HG02571 (cell line): ENCODE results near the gene USP31.

ENCODE experiments used
- ATAC-seq: cut with Tn5 transposase; IDR thresholded peaks from one replicate; pipeline ENCODE4 v1.9.1; 2021; ENCODE audit warnings: mild to moderate bottlenecking, moderate library complexity; ENCODE audit not compliant: unreplicated experiment

Gene USP31

DNA sequence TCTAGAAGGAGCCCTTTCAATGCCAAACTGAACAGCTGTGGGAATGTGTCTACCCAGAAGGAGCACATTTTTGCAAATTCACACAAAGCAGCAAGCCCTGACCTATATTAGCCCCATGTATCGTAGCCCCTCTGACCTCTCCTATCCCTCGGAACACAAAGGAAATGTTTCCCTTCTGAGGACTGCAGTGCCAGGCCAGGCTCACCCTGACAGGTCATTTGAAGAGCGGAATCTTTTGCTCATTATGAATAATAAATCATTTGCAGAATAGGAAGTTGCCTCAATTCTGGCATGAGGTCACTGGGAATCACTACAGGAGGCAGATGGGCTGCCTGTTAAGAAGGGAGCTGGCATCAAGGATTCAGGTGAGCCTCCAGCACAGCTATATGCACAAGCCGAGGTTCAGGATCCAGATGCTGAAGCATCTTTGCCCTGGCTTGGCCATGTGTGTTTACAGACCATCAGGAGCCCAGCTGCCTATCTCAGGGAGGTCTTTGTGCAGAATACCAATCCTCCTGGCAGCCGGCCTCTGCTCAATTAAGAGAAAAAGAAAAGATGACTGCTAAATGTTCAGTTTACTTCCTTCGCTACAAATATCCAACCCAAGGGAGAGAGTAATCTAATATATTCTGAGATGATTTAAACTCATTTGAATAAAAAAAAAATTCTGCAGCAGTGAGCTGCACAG is 119.4 kb downstream of the USP31 start:
- ATAC-seq: no peak

DNA sequence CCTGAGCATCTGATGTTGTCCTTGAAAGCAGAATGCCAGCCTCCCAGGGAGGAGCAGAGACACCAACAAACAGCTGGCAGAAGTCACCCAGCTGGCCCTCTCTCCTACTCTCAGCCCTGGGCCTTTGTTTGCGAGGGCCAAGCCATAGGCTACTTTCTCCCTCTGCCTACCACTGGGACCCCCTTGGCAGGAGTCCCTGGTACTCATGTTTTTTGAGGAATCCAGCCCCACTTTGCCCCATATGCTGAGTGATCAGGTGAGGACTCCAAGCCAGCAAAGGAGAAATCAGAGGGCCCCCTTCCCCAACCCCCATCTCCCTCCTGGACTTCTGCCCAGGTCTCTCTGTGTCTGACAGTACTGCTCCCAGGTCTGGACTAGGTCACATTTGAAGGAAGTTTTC is 121.9 kb downstream of the USP31 start:
- ATAC-seq: no peak

DNA sequence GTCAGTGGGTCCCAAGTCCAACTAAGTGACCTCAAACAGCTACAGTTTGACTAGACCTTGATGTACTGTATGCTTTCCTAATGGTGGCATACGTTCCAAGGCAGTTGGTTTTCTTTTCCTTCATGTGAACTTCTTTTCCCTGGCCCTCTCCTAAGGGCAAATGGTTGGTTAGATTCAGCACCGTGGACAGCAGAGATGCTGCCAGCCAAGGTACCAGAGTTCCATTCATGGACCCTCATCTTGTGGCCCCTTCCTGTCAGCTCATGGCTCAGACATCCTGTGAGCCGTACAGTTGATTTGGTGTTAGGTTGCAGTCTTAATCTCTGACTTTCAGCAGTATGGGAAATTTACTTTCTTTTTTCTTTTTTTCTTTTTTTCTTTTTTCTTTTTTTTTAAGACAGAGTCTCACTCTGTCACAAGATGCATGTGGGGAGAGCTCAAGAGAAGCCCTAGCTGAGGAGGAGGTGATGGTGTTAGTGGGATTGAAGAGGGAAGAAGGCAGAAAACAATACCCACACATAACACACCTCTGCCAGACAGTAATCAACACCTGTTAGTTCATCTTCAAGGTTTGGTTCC is 122.4 kb downstream of the USP31 start:
- ATAC-seq: no peak

DNA sequence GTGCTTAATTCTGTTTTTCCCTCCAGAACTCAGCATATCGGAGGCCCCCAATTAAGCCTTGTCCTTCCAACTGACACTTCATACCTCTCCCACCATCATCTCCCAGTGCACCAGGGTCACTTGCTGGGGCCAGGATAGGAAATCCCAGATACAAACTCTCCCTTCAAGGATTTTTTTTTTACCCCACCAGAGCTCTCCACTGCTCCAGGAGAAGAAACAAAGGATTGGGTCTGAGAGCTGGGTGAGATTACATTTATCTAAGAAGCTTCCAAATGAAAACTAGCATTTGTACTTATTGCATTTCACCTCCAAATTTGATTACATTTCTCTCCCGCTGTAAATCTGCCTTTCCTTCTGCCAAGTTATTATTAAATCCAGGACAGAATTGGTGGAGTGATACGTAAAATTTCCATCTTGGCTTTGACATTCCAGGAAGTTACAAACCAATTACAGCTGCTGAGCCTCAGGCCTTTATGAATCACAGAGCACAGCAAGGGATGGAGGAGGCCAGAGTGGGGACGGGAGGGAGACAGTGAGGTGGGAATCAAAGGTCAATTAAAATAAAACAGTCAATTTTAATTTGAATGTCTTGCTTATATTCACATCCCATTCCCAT is 123.5 kb downstream of the USP31 start:
- ATAC-seq: no peak

DNA sequence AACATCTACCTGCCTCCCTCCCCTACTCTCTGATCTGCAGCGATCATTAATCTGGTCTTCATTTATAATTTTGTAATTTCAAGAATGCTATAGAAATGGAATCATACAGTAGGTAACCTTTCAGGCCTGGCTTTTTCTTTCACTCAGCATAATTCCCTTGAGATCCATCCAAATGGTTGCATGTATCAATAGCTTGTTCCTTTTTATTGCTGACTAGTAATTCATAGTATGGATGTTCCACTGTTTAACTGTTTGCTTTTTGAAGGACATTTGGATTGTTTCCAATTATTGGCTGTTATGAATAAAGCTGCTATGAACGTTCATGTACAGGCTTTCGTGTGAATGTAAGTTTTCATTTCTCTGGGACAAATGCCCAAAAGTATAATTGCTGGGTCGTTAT is 125.2 kb downstream of the USP31 start:
- ATAC-seq: no peak

DNA sequence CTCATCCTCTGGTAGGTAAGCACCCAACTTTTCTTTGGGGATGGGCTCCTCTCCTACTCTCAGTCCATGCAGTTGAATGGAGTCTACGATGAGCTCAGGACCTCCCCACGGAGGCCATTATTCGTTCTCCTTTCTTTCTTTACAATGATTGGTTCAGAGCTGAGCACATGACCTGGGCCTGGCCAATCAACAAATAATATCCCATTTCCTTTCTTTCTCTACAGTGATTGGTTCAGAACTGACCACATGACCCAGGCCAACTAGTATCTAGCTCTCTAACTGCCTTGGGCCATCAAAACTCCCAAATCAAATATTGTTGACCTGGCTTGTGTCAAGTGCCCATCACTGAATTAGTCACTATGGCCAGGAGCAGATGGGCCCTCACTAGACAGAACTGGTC is 129.2 kb downstream of the USP31 start:
- no peak for ATAC-seq

DNA sequence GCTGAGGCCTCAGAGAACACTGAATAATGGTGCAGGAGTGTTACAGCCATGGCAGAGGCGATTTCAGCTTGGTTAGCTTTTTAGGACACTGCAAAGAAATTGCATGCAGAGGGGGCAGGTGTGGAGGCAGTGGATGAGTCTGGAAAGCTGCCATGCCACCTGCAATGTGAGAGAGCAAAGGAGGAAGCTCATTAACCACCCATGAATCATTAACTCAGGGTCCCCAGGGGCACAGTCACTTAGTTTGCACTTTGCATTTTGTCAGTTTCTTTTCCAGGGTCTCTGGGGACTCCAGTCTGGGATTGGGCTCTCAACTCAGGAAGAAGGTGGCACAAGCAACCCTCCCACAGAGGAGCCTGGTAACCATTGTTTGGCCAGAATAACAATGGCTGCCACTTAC is 132.9 kb downstream of the USP31 start:
- ATAC-seq: no peak

DNA sequence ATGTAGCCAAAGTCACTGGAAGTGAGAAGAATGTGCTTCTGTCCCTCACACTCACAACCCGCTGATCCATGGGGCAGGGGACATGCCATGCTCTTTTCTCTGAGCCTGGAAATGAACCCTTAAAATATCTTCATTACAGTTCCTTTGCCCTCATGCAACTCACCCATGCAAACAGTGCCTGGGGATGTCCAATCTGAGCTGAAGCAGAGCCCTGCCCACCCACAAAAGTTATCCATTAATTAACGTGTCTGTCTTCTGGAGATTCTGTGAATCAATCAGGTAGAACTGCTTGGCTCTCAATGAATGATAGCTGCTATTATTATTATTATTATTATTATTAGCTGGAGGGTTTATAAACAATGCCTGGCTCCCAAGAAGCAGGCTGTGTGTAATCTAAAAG is 133.7 kb downstream of the USP31 start:
- no peak for ATAC-seq

DNA sequence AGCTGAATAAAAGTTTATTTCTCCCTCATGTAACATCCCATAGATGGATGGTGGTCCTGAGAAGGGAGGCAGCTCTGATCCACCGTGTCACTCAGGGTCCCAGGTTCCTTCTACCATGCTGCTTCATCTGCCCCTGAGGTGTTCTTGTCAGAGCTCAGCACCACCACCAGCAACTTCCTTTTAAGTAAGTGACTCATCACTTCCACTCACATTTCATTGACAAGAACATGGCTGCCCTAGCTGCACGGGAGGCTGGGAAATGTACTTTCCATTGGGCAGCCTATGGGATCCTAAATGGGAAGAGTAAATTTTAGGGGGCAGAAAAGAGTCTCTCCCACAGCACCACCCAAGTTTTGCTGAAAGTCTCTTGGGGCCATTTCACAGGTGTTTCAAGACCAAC is 134.7 kb downstream of the USP31 start:
- ATAC-seq: no peak
